Memory B cell (primary cell): ENCODE data around the gene RNPS1.
A peak's percentile ranks its signal among the peaks of the same experiment; 100 is the strongest.

ENCODE experiments used
- ATAC-seq: fragments of 150-1000 bp; cut with Tn5 transposase; 2 replicates; pipeline ENCODE4 v1.10.0; 2021; ENCODE audit warnings: low read depth, mild to moderate bottlenecking, moderate library complexity
- DNase-seq, 2 donors: peaks; one replicate each; pipeline ENCODE4 v3.0.0; 2022; ENCODE audit warnings: low spot score in 2 of 2
- H3K27ac Mint-ChIP-seq: one replicate; pipeline ENCODE4 v1.8.0; 2022; ENCODE audit warnings: mild to moderate bottlenecking, moderate library complexity, mixed read lengths
- H3K27me3 Mint-ChIP-seq: one replicate; pipeline ENCODE4 v1.8.0; 2022; ENCODE audit warnings: mixed read lengths
- H3K36me3 Mint-ChIP-seq: one replicate; pipeline ENCODE4 v1.8.0; 2022; ENCODE audit warnings: mild to moderate bottlenecking, mixed read lengths
- H3K4me1 Mint-ChIP-seq: one replicate; pipeline ENCODE4 v1.8.0; 2022; ENCODE audit warnings: mixed read lengths
- H3K4me3 Mint-ChIP-seq: one replicate; pipeline ENCODE4 v1.8.0; 2022; ENCODE audit warnings: mild to moderate bottlenecking, moderate library complexity, mixed read lengths
- H3K9me3 Mint-ChIP-seq: one replicate; pipeline ENCODE4 v1.8.0; 2022; ENCODE audit warnings: mixed read lengths

The RNPS1 gene

DNA sequence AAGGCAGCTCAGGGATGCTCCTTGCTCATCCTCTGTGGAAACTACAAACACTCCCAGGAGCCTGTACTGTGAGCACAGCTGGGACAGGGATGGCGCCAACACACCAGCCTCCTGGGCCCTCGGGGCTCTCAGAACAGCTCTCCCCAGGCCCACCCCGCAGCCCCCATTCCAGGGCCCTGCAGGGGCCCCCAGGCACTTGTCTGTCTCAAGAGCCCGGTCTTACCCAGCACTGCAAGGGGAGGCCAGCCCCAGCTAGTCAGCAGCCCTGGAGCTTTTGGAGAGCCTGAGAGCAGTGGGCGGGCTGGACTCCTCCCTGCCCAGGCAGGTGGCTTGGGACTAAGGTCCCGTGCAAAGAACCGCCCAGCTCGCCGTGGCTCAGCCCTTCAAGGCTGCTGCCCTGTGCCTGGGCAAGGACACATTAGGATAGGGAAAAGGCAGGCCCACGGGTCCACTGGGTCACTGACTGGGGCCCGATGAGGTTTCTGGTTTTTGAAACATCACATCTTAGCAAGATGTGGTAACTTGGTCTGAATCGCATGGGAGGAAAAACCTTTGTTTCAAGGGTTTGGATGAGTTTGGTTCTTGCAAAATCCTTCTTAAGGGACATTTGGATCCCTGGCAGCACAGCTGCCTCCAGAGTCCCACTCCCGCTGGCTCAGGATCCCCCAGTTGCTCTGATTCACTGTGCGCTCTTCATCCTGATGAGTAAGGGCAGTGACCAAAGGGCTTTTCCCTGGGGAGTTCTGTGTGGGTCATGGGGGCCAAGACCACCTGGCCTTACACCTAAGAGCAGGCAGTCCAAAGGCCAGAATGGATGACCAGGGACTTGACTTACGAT lies 28.9 kb downstream of the RNPS1 start:
- no peak for DNase-seq
- H3K27me3 Mint-ChIP-seq, result no peaks in the 10 kb centered on the region

DNA sequence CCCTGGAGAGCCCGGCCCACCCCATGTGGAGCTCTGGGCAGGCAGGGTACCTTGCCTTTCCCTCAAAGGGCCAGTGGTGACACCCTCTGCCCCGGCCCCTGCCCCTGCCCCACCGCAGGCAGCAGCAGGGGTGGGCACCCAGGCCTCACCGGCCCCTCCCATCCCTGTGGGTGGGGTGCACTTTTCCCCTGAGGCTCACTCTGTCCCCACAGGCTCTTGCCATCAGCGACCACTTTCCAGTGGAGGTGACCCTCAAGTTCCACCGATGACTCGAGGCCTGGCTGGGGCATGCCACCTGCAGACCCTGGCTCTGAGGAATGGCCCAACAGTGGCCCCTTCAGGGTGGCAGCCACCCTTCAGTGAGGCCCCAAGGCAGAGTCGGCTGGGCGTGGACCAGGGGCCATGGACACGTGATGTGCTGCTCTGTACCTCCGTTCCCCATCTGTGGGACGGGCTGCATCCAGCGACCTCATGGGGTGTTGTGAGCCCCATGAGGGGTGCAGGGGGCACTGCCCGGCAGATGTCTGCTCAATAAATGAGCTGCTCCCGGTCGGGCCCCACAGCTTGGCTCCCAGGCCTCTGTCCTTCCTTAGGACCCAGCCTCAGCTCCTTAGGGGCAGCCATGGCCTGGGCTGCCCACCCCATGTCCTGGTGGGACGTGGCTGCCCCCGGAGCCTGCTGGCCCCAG lies 29.6 kb downstream of the RNPS1 start:
- ATAC-seq, result no peak
- no peaks in the 10 kb centered on the region for H3K4me1 Mint-ChIP-seq
- no peak for DNase-seq
- H3K27me3 Mint-ChIP-seq, result no peaks in the 10 kb centered on the region
- H3K36me3 Mint-ChIP-seq, result peaks cover 18% of the 10 kb centered on the region
- no peak overlapping the region for H3K4me3 Mint-ChIP-seq
- H3K9me3 Mint-ChIP-seq, result no peaks in the 10 kb centered on the region
- no peak overlapping the region for H3K27ac Mint-ChIP-seq

More for the DNA sequence above, 28.9 kb downstream of the RNPS1 start:
- H3K36me3 Mint-ChIP-seq, result peaks cover 14% of the 10 kb centered on the region
- no peaks in the 10 kb centered on the region for H3K9me3 Mint-ChIP-seq
- H3K4me3 Mint-ChIP-seq, result no peak overlapping the region
- ATAC-seq, result no peak
- H3K4me1 Mint-ChIP-seq, result no peaks in the 10 kb centered on the region
- H3K27ac Mint-ChIP-seq, result no peak overlapping the region

DNA sequence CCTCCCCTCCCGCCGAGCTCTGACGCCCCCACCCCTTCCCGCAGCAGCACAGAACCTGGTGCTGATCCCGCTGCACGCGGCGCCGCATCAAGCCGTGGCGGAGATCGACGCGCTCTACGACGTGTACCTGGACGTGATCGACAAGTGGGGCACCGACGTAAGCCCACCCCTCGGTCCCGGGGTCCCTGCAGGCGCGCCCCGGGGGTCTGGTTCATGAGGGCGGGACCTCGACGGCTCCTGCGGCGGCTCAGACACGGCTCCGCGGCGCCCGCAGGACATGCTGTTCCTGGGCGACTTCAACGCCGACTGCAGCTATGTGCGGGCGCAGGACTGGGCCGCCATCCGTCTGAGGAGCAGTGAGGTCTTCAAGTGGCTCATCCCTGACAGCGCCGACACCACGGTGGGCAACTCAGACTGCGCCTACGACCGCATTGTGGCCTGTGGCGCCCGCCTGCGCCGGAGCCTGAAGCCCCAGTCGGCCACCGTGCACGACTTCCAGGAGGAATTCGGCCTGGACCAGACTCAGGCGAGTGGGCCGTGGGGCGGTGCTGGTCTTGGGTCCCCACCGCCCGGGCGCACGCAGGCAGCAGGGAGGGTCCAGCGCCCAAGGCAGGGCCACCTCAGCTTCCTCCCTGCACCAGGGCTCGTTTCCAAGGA lies 30.3 kb downstream of the RNPS1 start:
- no peak overlapping the region for H3K27ac Mint-ChIP-seq
- H3K27me3 Mint-ChIP-seq, result no peaks in the 10 kb centered on the region
- H3K4me1 Mint-ChIP-seq, result no peaks in the 10 kb centered on the region
- H3K9me3 Mint-ChIP-seq, result no peaks in the 10 kb centered on the region
- peaks cover 18% of the 10 kb centered on the region for H3K36me3 Mint-ChIP-seq
- ATAC-seq (no peak), DNase-seq (no peak)
- no peak overlapping the region for H3K4me3 Mint-ChIP-seq

DNA sequence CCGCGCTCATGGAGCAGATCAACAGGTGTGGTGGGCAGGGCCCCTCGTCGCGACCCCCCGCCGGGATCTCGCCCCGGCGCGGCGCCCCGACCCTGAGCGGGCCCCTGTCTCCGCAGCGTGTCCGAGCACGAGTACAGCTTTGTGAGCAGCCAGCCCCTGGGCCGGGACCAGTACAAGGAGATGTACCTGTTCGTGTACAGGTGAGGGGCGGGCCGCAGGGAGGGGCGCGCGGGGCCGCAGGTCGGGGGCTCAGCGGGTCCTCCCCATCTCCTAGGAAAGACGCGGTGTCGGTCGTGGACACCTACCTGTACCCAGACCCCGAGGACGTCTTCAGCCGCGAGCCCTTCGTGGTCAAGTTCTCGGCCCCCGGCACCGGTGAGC lies 30.8 kb downstream of the RNPS1 start:
- no peaks in the 10 kb centered on the region for H3K27me3 Mint-ChIP-seq
- H3K4me3 Mint-ChIP-seq, result no peak overlapping the region
- H3K36me3 Mint-ChIP-seq, result peaks cover 14% of the 10 kb centered on the region
- ATAC-seq (no peak), DNase-seq (no peak)
- H3K9me3 Mint-ChIP-seq, result no peaks in the 10 kb centered on the region
- no peaks in the 10 kb centered on the region for H3K4me1 Mint-ChIP-seq
- H3K27ac Mint-ChIP-seq, result no peak overlapping the region

DNA sequence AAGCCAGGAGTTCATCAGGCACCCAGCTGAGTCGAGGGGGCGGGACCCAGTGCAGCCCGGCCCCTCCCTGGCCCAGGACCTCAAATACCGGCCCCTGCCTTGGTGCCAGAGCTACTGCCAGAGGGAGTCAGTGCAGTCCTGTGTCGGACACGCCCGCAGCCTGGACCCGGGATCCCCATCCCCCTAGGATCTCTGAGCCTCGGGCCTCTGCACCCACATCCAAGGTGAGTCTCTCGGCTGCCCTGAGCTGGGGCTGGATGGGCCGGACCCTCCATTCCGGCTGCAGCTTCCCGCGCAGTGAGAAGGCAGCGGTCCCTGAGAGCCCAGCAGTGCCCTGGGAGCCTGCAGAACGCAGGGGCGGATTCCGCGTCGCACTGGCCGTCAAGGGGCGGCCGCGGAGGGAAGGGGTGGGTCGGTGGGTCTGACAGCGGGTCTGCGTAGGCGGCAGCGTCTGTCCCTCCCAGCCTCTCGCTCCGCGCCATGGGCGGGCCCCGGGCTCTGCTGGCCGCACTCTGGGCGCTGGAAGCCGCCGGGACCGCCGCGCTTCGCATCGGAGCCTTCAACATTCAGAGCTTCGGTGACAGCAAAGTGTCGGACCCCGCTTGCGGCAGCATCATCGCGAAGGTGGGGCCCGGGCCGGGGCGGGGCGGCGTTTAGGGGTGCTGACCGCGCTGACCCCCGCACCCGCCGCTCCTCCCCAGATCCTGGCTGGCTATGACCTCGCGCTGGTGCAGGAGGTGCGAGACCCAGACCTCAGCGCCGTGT lies 31.4 kb downstream of the RNPS1 start, which contains the start of gene DNASE1L2:
Gene DNASE1L2, plus strand, starts transcription at position 108 of the 765 bp plus-strand sequence. Its CDS starts 373 bp downstream, at position 481.
- H3K27me3 Mint-ChIP-seq, result no peaks in the 10 kb centered on the region
- no peak for DNase-seq
- no peak within 1 kb of the TSS for H3K27ac Mint-ChIP-seq
- no peaks in the 10 kb centered on the region for H3K9me3 Mint-ChIP-seq
- H3K4me3 Mint-ChIP-seq, result no peak within 1 kb of the TSS
- peaks cover 14% of the 10 kb centered on the region for H3K36me3 Mint-ChIP-seq
- no peaks in the 10 kb centered on the region for H3K4me1 Mint-ChIP-seq
- no peak for ATAC-seq

DNA sequence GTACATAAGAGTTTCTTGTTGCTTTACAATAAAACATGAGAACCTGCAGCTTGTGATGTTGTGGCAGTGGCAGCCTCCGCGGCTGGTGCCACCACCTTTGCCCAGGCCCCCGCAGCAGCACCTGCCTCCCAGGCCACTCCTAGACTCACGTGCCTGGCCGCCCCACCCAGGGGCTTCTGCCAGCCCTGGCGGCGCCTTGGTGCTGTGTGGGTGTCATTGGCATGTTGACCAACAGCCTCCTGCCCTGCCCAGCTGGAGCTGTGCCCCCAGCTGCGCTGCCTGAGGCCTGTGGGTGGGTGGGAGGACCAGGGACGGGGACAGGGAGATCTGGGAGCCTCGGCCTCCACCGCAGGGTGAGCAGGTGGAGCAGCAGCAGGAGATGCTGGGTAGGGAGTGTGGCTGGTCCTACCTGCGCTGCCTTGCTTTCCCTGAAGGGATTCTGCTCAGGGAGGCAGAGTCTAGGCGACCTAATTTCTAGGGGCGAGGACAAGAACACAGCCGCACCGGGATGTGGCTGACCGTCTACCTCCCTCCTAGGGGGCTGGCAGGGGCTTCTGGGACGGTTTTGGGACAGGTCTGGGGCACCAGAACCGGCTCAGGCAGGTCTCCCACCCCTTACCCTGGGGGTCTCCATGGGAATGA lies 32.1 kb downstream of the RNPS1 start:
- Mint-ChIP-seq H3K4me1 (no peaks in the 10 kb centered on the region), H3K4me3 (no peak overlapping the region), H3K27me3 (no peaks in the 10 kb centered on the region), H3K9me3 (no peaks in the 10 kb centered on the region), H3K27ac (no peak overlapping the region), H3K36me3 (peaks cover 14% of the 10 kb centered on the region)
- no peak for ATAC-seq
- no peak for DNase-seq

DNA sequence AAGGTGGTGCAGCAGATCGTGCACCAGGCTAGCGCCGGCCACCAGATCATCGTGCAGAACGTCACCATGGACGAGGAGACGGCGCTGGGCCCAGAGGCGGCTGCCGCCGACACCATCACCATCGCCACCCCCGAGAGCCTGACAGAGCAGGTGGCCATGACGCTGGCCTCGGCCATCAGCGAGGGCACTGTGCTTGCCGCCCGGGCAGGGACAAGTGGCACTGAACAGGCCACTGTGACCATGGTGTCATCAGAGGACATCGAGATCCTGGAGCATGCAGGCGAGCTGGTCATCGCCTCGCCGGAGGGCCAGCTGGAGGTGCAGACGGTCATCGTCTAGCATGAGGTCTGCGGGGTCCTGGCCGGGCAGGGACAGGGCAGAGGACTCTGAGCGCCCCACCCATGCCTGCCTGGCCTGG lies 32.7 kb downstream of the RNPS1 start:
- no peak overlapping the region for H3K4me3 Mint-ChIP-seq
- H3K27me3 Mint-ChIP-seq, result no peaks in the 10 kb centered on the region
- H3K9me3 Mint-ChIP-seq, result no peaks in the 10 kb centered on the region
- ATAC-seq (no peak), DNase-seq (no peak)
- H3K36me3 Mint-ChIP-seq, result peaks cover 16% of the 10 kb centered on the region
- H3K27ac Mint-ChIP-seq, result no peak overlapping the region
- H3K4me1 Mint-ChIP-seq, result no peaks in the 10 kb centered on the region

DNA sequence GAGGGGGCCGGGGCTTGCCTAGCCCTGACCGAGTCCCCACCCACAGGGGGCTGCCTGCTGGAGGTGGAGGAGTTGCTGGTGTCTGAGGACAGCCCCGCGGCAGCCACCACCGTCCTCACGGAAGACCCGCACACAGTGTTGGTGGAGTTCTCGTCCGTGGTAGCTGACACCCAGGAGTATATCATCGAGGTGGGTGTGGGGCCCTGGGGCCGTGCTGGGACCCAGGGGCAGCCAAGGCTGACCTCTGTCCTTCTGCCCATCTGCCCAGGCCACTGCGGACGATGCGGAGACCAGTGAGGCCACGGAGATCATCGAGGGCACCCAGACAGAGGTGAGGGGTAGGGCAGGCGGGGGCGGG lies 33.1 kb downstream of the RNPS1 start:
- no peaks in the 10 kb centered on the region for H3K9me3 Mint-ChIP-seq
- H3K36me3 Mint-ChIP-seq, result peaks cover 20% of the 10 kb centered on the region
- no peak overlapping the region for H3K27ac Mint-ChIP-seq
- H3K27me3 Mint-ChIP-seq, result no peaks in the 10 kb centered on the region
- H3K4me1 Mint-ChIP-seq, result no peaks in the 10 kb centered on the region
- DNase-seq (no peak), ATAC-seq (no peak)
- H3K4me3 Mint-ChIP-seq, result no peak overlapping the region

DNA sequence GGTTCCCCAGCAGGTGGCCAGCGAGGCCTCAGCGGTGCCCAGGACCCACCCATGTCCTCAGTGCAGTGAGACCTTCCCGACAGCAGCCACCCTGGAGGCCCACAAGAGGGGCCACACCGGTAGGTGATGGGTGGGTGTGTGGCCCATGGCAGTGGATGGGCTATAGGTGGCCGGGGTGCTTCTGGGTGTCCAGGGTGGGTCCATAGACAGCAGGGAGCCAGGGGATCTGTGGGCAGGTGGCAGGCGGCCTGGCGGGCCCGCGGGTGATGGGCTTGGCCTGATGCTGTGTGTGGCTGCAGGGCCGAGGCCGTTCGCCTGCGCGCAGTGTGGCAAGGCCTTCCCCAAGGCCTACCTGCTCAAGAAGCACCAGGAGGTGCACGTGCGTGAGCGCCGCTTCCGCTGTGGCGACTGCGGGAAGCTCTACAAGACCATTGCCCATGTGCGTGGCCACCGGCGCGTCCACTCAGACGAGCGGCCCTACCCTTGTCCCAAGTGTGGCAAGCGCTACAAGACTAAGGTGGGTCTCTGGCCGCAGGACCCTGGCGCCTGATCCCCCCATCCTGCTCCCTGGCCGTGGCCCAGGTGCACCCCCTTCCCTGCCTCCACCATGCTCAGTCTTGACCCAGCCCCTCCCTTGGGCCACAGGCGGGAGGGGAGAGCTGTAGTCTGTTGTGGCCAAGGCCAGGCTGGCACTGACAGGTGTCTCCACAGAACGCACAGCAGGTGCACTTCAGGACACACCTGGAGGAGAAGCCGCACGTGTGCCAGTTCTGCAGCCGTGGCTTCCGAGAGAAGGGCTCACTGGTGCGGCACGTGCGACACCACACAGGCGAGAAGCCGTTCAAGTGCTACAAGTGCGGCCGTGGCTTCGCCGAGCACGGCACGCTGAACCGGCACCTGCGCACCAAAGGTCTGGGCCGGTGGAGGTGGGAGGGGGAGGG lies 33.8 kb downstream of the RNPS1 start:
- H3K4me1 Mint-ChIP-seq, result no peaks in the 10 kb centered on the region
- ATAC-seq (peak; percentile 38), DNase-seq (no peak)
- H3K27ac Mint-ChIP-seq, result no peak overlapping the region
- no peaks in the 10 kb centered on the region for H3K27me3 Mint-ChIP-seq
- no peaks in the 10 kb centered on the region for H3K9me3 Mint-ChIP-seq
- peaks cover 21% of the 10 kb centered on the region for H3K36me3 Mint-ChIP-seq
- H3K4me3 Mint-ChIP-seq, result no peak overlapping the region

DNA sequence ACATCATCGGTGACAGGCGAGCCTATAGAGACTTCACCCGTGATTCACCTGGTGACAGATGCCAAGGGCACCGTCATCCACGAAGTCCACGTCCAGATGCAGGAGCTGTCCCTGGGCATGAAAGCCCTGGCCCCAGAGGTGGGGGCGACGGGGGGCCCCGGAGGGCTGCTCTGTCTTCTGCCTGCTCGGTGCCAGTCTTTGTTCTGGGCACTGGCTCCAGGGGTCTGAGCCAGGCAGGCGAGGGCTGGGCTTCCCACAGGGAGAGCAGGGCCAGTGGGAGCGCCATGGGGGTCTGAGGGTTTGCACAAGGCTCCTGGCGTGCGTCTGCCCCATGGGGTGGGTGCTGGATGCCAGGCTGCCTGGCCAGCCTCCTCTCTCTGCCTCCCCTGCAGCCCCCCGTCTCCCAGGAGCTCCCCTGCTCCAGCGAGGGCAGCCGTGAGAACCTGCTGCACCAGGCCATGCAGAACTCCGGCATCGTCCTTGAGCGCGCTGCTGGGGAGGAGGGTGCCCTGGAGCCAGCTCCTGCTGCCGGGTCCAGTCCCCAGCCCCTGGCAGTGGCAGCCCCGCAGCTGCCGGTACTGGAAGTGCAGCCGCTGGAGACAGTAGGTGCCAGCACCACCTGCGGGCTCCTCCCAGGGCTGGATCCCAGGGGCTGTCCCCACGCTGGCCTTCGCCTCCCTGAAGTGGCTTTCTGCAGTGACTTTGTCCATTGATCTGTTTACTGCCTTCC lies 34.7 kb downstream of the RNPS1 start:
- Mint-ChIP-seq H3K4me1 (no peaks in the 10 kb centered on the region), H3K27me3 (no peaks in the 10 kb centered on the region), H3K9me3 (no peaks in the 10 kb centered on the region), H3K4me3 (no peak overlapping the region), H3K27ac (no peak overlapping the region), H3K36me3 (peaks cover 22% of the 10 kb centered on the region)
- no peak for DNase-seq
- ATAC-seq, result no peak

DNA sequence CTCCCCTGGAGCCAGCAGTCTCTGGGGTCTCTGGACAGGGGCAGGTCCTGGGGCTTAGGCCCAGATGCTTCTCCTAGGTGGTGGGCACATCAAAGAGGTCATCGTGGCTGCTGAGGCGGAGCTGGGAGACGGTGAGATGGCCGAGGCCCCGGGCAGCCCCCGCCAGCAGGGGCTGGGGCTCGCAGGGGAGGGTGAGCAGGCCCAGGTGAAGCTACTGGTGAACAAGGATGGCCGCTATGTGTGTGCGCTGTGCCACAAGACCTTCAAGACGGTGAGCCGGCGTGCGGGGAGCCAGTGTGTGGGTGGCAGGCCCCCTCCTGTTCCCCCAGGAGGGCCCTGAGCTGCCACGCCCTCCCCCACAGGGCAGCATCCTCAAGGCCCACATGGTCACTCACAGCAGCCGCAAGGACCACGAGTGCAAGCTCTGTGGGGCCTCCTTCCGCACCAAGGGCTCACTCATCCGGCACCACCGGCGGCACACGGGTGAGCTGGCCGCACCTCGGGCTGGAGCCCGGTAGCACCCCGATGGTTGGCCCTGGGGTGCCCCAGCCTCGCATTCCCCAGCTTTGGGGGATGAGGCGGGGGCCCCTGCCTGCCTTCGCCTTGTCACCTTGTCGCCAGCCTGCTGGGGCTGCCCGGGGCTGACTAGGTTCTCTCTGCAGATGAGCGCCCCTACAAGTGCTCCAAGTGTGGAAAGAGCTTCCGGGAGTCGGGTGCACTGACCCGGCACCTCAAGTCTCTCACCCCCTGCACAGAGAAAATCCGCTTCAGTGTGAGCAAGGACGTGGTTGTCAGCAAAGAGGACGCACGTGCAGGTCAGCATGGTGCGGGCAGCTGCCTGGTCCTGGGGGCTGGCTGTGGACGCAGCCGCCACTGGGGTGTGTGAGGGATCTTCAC lies 35.6 kb downstream of the RNPS1 start:
- Mint-ChIP-seq H3K36me3 (peaks cover 22% of the 10 kb centered on the region), H3K27me3 (no peaks in the 10 kb centered on the region), H3K27ac (no peak overlapping the region), H3K4me1 (no peaks in the 10 kb centered on the region), H3K4me3 (no peak overlapping the region), H3K9me3 (no peaks in the 10 kb centered on the region)
- DNase-seq, result no peak
- no peak for ATAC-seq
